ENCODE results near the gene EMC6.

EMC6 gene

GRCh38 chr17:3656353-3656752, 12.3 kb upstream of the EMC6 start:
- DNase-seq (ENCODE audit: low read depth) = no peak

- no peak for DNase-seq (ENCODE audit: low read depth)
Measured at GRCh38 chr17:3656755-3657587, 11.6 kb upstream of the EMC6 start.

GRCh38 chr17:3657588-3657869, 11.1 kb upstream of the EMC6 start:
- DNase-seq (ENCODE audit: low read depth) = no peak

- no peak for DNase-seq (ENCODE audit: low read depth)
Measured at GRCh38 chr17:3657874-3658783, 10.5 kb upstream of the EMC6 start.

GRCh38 chr17:3658784-3659449, 9.7 kb upstream of the EMC6 start:
- no peak for DNase-seq (ENCODE audit: low read depth)

- no peak for DNase-seq (ENCODE audit: low read depth)
Measured at GRCh38 chr17:3659541-3660111, 9.0 kb upstream of the EMC6 start.

GRCh38 chr17:3660311-3660891, 8.2 kb upstream of the EMC6 start:
- DNase-seq (ENCODE audit: low read depth) = no peak

- no peak for DNase-seq (ENCODE audit: low read depth)
Measured at GRCh38 chr17:3663102-3664011, 5.3 kb upstream of the EMC6 start.

- DNase-seq (ENCODE audit: low read depth) = no peak
Measured at GRCh38 chr17:3665834-3666233, 2.8 kb upstream of the EMC6 start.

GRCh38 chr17:3666516-3666915, 2.1 kb upstream of the EMC6 start:
- no peak for DNase-seq (ENCODE audit: low read depth)

- DNase-seq (ENCODE audit: low read depth) = no peak
Measured at GRCh38 chr17:3667366-3668278, 990 bp upstream of the EMC6 start.

GRCh38 chr17:3669085-3669347, 404 bp downstream of the EMC6 start:
- DNase-seq (ENCODE audit: low read depth) = no peak

GRCh38 chr17:3669548-3669947, 936 bp downstream of the EMC6 start:
- no peak for DNase-seq (ENCODE audit: low read depth)

- DNase-seq (ENCODE audit: low read depth) = no peak
Measured at GRCh38 chr17:3672571-3672970, 4.0 kb downstream of the EMC6 start.

GRCh38 chr17:3675886-3676285, 7.3 kb downstream of the EMC6 start:
- no peak for DNase-seq (ENCODE audit: low read depth)

GRCh38 chr17:3678095-3678820, 9.6 kb downstream of the EMC6 start:
- no peak for DNase-seq (ENCODE audit: low read depth)

- no peak for DNase-seq (ENCODE audit: low read depth)
Measured at GRCh38 chr17:3678821-3679530, 10.4 kb downstream of the EMC6 start.

GRCh38 chr17:3679531-3680126, 11.0 kb downstream of the EMC6 start:
- DNase-seq (ENCODE audit: low read depth) = no peak

Data from stimulated activated CD8-positive, alpha-beta memory T cell treated with anti-CD3 and anti-CD28 coated beads, Interleukin-15, amount 100 ng/mL, for 1 hour (primary cell).